ENCODE results near the gene CFTR.

Gene CFTR

GRCh38 chr7:117639966-117640365 lies 160.1 kb downstream of the CFTR start:
- Mint-ChIP-seq H3K27me3 (ENCODE audit: low read depth) (no peaks in the 10 kb centered on the region), H3K36me3 (ENCODE audit: low read depth) (no peaks in the 10 kb centered on the region)

GRCh38 chr7:117640465-117640864 lies 160.6 kb downstream of the CFTR start:
- H3K4me1 Mint-ChIP-seq = peaks cover 10% of the 10 kb centered on the region
- no peak overlapping the region for H3K4me3 Mint-ChIP-seq
- H3K27me3 Mint-ChIP-seq (ENCODE audit: low read depth) = no peaks in the 10 kb centered on the region
- no peaks in the 10 kb centered on the region for H3K9me3 Mint-ChIP-seq
- H3K27ac Mint-ChIP-seq = no peak overlapping the region
- no peaks in the 10 kb centered on the region for H3K36me3 Mint-ChIP-seq (ENCODE audit: low read depth)
- TF ChIP-seq, protein P1, sequence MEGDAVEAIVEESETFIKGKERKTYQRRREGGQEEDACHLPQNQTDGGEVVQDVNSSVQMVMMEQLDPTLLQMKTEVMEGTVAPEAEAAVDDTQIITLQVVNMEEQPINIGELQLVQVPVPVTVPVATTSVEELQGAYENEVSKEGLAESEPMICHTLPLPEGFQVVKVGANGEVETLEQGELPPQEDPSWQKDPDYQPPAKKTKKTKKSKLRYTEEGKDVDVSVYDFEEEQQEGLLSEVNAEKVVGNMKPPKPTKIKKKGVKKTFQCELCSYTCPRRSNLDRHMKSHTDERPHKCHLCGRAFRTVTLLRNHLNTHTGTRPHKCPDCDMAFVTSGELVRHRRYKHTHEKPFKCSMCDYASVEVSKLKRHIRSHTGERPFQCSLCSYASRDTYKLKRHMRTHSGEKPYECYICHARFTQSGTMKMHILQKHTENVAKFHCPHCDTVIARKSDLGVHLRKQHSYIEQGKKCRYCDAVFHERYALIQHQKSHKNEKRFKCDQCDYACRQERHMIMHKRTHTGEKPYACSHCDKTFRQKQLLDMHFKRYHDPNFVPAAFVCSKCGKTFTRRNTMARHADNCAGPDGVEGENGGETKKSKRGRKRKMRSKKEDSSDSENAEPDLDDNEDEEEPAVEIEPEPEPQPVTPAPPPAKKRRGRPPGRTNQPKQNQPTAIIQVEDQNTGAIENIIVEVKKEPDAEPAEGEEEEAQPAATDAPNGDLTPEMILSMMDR (IDR thresholded peaks at IDR 0.05; ENCODE audit: unreplicated experiment in 3 of 3) = no peak

More at GRCh38 chr7:117639966-117640365, 160.1 kb downstream of the CFTR start:
- TF ChIP-seq, protein P1 (IDR thresholded peaks at IDR 0.05; ENCODE audit: unreplicated experiment in 3 of 3) = no peak
- peaks cover 10% of the 10 kb centered on the region for H3K4me1 Mint-ChIP-seq
- H3K9me3 Mint-ChIP-seq = no peaks in the 10 kb centered on the region
- no peak overlapping the region for H3K4me3 Mint-ChIP-seq
- H3K27ac Mint-ChIP-seq = no peak overlapping the region

DNA sequence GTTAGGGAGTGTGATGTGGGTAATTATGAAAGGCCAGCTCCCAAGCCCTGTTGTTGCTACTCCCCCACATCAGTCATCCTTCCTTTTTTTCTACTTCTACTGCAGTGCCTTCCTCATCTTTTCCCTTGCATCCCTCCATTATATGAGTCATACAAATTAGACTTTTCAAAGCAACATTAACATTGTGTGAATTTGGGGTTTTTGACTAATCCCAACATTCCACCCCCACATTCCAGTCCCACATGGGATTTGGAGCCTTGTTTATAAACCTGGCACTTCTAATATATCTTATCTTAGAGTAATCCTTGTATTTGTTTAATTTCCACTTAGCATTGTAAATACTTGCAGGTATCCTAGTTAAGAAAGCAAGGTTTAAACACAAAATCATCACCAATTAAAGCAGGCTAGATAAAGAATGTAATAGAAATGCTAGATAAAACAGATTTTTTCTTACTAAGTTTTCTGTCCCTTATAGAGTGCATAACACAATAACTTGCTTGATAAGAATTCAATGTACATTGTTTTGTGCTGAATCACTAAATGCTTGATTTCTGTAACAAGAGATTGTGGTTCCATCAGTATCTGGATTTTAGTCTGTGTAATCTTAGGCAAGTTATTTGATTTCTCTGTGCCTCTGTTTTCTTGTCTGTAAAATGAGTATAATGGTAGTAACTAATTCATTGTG lies 165.8 kb downstream of the CFTR start:
- peaks cover 10% of the 10 kb centered on the region for H3K4me1 Mint-ChIP-seq
- H3K27ac Mint-ChIP-seq = no peak overlapping the region
- H3K9me3 Mint-ChIP-seq = no peaks in the 10 kb centered on the region
- TF ChIP-seq, protein P1 (IDR thresholded peaks at IDR 0.05; ENCODE audit: unreplicated experiment in 3 of 3) = no peak
- no peaks in the 10 kb centered on the region for H3K27me3 Mint-ChIP-seq (ENCODE audit: low read depth)
- H3K4me3 Mint-ChIP-seq = no peak overlapping the region
- H3K36me3 Mint-ChIP-seq (ENCODE audit: low read depth) = no peaks in the 10 kb centered on the region

GRCh38 chr7:117648203-117648866 lies 168.5 kb downstream of the CFTR start:
- Mint-ChIP-seq H3K27me3 (ENCODE audit: low read depth) (no peaks in the 10 kb centered on the region), H3K27ac (no peak overlapping the region), H3K4me1 (peaks cover 2% of the 10 kb centered on the region), H3K36me3 (ENCODE audit: low read depth) (no peaks in the 10 kb centered on the region), H3K4me3 (no peak overlapping the region), H3K9me3 (no peaks in the 10 kb centered on the region)
- TF ChIP-seq, protein P1 (IDR thresholded peaks at IDR 0.05; ENCODE audit: unreplicated experiment in 3 of 3) = no peak

DNA sequence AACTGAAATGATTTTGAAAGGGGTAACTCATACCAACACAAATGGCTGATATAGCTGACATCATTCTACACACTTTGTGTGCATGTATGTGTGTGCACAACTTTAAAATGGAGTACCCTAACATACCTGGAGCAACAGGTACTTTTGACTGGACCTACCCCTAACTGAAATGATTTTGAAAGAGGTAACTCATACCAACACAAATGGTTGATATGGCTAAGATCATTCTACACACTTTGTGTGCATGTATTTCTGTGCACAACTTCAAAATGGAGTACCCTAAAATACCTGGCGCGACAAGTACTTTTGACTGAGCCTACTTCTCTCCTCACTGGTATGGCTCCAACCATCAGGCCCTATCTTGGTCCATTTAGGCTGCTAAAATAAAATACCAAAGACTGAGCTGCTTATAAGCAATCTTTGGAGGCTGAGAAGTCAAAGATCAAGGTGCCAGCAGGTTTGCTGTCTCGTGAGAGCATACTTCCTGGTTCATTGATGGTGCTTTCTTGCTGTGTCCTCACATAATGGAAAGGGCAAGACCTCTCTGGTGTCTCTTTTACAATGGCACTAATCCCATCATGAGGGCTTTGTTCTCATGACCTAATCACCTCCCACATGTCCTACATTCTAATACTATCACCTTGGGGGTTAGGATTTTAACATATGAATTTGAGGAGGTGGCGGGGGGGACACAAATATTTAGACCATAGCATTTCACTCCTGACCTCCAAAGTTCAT lies 173.3 kb downstream of the CFTR start:
- no peaks in the 10 kb centered on the region for H3K27me3 Mint-ChIP-seq (ENCODE audit: low read depth)
- H3K4me3 Mint-ChIP-seq = no peak overlapping the region
- TF ChIP-seq, protein P1 (IDR thresholded peaks at IDR 0.05; ENCODE audit: unreplicated experiment in 3 of 3) = no peak
- no peaks in the 10 kb centered on the region for H3K9me3 Mint-ChIP-seq
- H3K4me1 Mint-ChIP-seq = no peaks in the 10 kb centered on the region
- H3K27ac Mint-ChIP-seq = no peak overlapping the region
- no peaks in the 10 kb centered on the region for H3K36me3 Mint-ChIP-seq (ENCODE audit: low read depth)
